Skin of body (tissue), 2 donors: ENCODE results near the gene NDUFB4. TPM values are rescaled to one million over a fixed set of nuclear protein-coding genes. Genes with fewer than 3 reads are reported as not detected.
A peak's percentile ranks its signal among the peaks of the same experiment; 100 is the strongest.

Experiments
- DNase-seq: peaks from one replicate; lab custom pipeline; 2025; lab: John Stamatoyannopoulos, UW
- total RNA-seq: library from RNA; depleted of rRNA; stranded (reverse); fragments of >200 nt; gene quantifications from one replicate; pipeline ENCODE4 v1.2.3, GENCODE V29; 2014

Gene NDUFB4
- total RNA-seq = 33.8 TPM

- DNase-seq = peak; percentile 96
These were observed at the start of gene NDUFB4 for GRCh38 chr3:120596116-120596852. Gene NDUFB4 (plus strand): TSS chr3:120596336. CDS start chr3:120596360, 24 bp downstream.

- no peak for DNase-seq
These were observed 45.6 kb upstream of the NDUFB4 start for GRCh38 chr3:120550546-120550945.

- DNase-seq = no peak
These were observed 43.7 kb upstream of the NDUFB4 start for GRCh38 chr3:120552184-120553172.

DNA sequence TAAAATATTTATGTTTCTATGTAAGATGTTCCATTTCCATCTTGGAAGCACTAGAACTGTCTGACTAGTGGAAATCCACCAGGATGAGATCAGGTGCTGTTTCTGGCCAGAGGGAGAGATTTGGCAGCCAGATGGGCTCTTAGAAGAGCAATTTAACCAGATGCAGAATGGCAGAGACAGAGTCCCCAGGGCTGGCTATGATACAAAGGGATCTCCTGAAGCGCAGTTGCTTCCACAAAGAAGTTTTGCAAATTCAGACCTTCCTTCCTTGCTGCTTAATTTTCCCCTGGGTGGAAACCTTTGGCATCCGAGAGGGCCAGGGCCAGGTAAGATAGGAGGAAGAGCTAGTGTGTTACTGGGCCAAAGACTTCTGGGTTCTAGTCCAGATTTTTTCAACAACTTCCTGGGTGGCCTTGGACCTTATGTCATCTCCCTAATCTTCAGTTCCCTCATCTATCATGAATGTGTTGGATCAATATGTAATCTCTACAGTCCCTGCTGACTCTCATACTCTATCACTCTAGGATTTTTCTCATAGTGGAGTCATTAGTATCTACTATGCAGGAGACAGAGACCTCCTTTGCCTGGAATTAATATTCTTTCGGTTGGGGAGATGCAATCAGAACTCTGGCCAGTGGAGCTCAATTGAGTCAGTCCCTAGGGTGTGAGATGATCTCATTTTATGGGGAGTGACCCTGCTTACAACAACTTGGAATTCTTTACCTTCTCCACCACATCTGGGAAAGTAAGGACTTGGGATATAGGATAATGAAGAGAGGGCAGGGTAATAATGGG, 41.1 kb upstream of the NDUFB4 start:
- DNase-seq = peak; percentile 86

DNA sequence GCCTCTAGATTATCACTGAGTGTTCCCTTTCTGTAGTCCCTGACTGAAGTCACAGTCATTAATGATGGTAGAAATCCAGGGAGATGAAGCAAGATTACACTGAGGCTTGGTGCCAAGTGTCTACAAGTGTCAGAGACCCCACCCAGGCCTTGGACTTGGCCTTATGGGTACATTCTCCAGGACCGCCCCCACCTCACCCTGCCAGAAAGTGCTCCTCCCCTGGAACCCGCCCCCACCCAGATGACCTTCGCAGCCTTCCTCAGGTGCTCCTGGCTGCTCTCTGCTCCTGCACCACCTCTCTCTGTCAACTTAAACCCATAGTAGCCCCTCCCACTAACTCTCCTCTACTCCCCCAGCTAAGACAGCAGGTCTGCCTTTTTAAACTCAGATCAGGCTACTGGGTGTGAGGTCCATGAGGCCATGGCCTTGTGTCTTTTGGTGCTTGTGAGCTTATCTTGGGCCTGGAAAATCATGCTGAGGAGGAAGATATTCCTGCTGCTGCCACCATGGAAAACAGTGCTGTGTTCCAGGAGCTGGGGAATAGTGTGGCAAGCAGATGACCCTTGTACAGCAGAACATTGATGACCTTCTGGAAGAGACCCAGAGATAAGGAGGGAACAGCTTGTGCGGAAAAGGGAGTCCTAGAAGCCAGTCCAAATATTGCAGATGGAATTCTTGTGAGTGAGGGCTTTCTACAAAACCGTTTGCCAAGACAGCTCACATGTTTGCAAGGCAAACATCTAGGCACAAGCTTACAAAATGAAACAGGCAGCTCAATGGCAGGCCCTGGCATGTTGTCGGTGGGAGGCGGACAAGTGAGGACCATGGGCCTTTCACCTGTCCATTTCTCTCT, 40.3 kb upstream of the NDUFB4 start:
- no peak for DNase-seq

DNA sequence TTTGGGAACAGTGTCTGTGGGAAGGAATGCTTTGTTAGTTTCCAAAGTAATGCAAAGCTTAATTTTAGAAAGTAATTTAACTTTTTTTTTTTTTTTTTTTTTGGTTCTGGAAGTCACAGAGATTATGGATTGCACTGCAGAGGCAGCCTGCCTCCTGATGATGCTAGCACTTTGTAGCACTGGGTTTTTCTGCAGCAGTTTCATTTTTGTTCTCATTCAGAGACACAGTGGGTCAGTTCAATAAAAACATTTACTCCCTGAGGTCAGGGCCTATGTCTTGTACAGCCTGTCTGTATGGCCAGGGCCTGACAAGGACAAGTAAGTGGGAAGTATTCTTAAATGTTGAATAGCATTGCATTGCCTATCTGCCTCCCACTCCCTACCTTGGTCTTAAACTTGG, 39.0 kb upstream of the NDUFB4 start:
- DNase-seq = no peak

GRCh38 chr3:120558771-120559241, 37.3 kb upstream of the NDUFB4 start:
- peak; percentile 90 for DNase-seq

DNA sequence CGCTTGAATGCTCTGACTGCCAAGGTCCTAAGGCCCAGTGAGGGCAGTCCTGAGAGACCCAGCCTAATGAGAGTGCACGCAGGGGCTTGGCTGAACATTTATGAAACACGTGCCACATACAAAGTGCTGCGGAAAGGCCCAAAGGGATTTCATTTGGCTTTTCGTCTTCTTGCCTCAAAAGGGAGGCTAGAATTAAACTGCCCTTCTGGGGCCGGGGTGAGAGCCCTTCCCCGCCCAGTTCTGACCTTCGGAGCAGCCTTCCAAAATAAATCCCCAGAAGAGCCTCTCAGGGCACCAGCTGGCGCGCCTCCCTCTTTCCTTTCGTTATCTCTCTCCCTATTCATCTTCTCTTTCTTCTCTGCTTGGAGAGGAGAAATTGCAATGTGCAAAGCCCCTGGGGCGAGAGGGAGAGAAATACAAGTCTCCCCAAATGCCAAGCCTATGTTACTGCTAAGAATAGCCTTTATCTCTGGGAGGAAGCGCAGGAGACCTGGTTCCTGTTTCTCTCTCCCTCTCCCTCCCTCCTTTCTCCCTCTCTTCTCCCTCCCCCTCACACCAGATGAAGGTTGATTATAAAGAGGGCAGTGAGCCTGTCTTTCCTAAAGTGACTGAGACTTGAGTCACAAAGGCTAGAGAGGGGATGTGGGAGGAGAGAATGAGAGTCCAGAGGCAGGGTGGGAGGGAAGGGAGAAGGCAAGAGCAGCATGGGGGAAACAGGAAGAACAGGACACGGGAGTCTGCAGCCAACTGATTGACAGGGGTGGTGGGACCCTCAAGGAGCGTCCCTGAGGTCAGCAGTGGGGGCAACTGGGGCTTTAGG, 36.7 kb upstream of the NDUFB4 start:
- peak; percentile 85 for DNase-seq

DNA sequence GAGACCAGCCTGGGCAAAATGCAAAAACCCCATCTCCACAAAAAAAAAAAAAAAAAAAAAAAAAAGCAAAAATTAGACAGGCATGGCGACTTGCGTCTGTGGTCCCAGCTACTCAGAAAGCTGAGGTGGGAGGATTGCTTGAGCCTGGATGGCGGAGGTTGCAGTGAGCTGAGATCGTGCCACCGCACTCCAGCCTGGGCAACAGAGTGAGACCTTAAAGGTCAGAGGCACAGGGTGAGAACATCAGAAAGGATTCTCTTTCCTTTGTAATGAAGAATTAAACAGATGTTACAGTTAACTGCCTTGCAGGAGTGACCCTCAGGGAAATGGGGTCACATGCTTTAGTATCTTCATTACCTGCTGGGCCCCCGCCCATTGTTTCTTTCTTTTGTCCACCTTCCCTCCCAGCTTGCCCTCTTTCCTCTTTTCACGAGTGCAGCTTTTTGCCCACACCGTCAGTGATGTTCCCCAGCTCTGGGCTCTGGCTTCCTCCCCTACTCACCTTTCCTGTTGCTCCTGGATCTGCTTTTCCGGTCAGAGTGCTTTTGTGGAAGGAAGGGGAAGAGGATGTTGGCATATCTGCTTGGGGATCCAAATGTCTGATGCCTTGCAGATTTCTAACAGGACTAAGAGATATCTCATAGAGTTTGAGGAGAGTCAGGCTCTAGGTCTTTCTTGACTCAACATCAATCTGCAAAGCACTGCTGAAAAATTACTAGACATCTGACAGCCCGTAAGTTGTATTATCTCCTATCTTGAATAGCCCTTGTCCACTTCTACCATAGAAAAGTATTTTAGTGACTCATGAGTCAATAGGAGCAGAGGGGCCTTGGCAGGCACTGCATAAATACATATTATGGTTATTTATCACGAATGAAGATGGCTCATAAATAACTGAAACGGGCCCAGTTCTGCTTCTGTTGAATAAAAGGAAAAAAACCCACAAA, 35.6 kb upstream of the NDUFB4 start:
- DNase-seq = no peak

GRCh38 chr3:120561251-120562045, 34.7 kb upstream of the NDUFB4 start:
- DNase-seq = peak; percentile 50

DNA sequence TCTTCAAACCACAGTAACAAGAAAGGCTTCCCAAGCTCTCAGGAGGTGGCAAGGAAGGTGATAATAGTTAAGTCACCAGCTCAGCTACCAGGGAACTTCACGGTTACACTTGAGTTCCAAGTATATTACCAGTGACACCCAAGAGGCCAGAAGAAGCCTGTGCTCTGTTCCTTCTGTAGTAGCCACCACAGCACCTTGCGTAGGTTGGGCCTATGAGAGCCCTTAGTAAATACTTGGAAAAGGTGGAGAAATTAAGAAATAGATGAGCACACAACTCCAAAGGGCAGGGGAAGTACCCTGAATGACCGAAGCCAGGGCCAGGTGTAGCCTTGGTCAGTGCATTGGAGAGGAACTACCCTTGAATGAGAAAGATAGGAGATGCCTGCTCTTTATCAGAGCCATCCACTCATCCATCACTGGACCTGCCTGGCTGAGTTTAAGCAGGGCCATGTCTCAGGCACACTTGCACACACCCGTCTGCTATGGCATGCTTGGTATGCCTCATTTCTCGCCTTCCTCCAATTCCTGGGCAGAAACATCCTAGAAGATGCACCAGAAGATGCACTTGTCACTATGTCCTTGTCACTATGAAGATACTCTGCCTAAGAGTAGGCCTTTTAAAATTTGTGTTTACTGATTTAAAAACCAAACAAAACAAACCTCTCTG, 32.6 kb upstream of the NDUFB4 start:
- no peak for DNase-seq

DNA sequence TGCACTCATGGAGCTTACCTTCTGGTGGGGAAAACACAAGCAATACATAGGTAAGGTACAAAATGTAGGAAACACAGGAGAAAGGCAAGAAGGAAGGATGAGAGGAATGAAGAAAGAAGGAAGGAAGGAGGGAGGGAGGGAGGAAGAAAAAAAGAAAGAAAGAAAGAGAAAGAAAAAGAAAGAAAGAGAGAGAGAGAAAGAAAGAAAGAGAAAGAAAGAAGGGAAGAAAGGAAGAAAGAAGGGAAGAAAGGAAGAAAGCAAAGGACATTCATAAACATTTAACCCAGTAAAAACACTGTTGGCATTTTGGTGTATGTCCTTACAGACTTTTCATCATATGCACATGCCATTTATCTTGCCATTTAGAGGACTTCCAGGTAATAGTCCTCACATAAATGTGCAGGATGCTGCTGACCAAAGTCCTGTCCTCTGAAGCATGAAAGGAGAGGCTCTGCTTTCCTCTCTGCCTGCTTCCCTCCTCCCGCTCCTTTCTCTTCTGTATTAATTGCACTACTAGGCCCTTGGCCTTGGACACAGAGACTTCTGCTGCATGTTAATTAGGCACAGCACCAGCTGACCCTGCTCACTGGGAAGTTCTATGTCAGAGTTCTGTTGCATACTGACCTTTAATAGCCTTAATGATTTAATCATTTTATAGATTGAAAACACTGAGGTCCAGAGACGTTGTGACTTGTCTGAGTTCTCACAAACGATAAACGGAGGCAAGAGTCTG, 29.7 kb upstream of the NDUFB4 start:
- DNase-seq = no peak

DNA sequence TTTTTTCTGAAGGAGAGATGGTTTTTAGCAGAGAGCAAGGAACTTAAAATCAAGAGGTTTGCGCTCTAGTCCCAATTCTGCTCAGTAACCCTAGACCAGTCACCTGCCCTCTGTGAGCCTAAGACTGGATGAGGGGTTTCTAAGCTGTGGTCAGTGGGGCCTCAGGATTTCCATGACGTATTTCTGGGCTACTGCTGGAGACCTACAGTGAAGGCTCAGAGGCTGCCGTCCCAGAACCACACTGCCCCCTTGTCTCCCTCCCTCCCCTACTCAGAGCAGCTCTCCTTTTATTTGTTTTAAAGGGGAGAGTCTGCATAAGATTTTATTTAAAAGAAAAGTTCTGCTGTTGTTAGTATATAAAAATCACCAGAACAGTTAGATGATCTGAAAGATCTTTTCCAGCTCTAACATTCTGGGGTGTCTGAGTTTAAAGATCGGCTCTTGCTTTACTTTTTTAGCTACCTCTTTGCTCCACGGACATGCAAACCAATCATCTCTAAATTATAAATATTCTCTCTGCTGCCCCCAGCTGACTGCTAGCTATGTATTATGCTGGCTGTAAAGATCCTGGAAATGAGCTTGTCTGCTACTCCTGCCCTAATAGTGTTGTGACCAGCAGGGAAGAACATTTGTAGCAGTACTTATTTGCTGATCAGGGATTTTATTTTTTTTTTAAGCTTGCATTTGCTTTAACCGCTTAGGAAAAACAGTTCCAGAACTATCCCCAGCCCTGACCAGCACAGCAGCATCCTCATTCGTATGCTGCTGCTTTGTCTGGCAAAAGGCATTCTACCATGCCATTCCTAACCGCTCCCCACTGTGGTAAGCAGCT, 28.6 kb upstream of the NDUFB4 start:
- no peak for DNase-seq

DNA sequence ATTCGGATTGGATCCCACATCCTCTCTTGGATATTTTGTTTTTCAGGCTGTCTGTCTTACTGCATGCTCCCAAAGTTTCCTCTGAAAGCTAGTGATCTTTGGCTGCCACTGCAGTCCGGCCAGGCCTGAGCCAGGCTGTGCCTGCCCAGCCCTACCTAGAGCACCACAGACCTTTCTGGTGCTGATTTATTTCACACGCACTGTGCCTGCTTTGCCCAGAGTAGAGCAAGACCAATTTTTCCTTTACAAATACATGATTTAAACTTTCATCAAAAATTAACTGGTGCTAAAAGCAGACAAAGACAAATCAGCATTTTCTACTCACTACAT, 28.0 kb upstream of the NDUFB4 start:
- no peak for DNase-seq

GRCh38 chr3:120568598-120568997, 27.5 kb upstream of the NDUFB4 start:
- DNase-seq = no peak
